HepG2 (cell line): ENCODE measurements around the gene MADCAM1. TPM values are rescaled to one million over a fixed set of nuclear protein-coding genes. Genes with fewer than 3 reads are reported as not detected.

ENCODE experiments used
- AGO2 ChIP-seq: fragments of 200-400 bp; formaldehyde crosslinking; optimal IDR thresholded peaks from 2 replicates; pipeline ENCODE3; 2017; ENCODE audit warnings: mild to moderate bottlenecking, low read depth, low read length, moderate library complexity
- AKAP8 ChIP-seq: sonication (generic); formaldehyde crosslinking; IDR thresholded peaks from 2 replicates; pipeline ENCODE4 v1.5.1; 2020; ENCODE audit warnings: mild to moderate bottlenecking, missing genetic modification reagents
- BORCS8-MEF2B ChIP-seq: sonication (generic); formaldehyde crosslinking; IDR thresholded peaks from 2 replicates; pipeline ENCODE4 v1.8.0; 2022; ENCODE audit warnings: mild to moderate bottlenecking, missing genetic modification reagents
- CEBPG ChIP-seq: IDR thresholded peaks from 2 replicates; pipeline ENCODE4 v1.6.1; 2016
- E2F2 ChIP-seq: sonication (generic); formaldehyde crosslinking; IDR thresholded peaks from 2 replicates; pipeline ENCODE4 v1.4.0; 2020; ENCODE audit warnings: missing genetic modification reagents, borderline replicate concordance
- GTF3A ChIP-seq: sonication (generic); formaldehyde crosslinking; conservative IDR thresholded peaks from 2 replicates; pipeline ENCODE4 v1.4.0; 2020; ENCODE audit warnings: mild to moderate bottlenecking, missing genetic modification reagents
- MXD3 ChIP-seq: IDR thresholded peaks from 2 replicates; pipeline ENCODE4 v1.6.1; 2016; ENCODE audit warnings: mild to moderate bottlenecking, missing biosample characterization, missing genetic modification reagents
- NR2F6 ChIP-seq, 2 experiments: IDR thresholded peaks; 2 replicates each; pipeline ENCODE4 v1.6.1; 2016; ENCODE audit warnings: antibody characterized with exemption in 1 of 2, mild to moderate bottlenecking in 1 of 2
- RCOR2 ChIP-seq: IDR thresholded peaks from 2 replicates; pipeline ENCODE4 v1.6.1; 2016; ENCODE audit warnings: missing biosample characterization, missing genetic modification reagents
- RELA ChIP-seq: sonication (generic); formaldehyde crosslinking; IDR thresholded peaks from 2 replicates; pipeline ENCODE4 v1.4.0; 2020; ENCODE audit warnings: missing genetic modification reagents
- SIX4 ChIP-seq: sonication (generic); formaldehyde crosslinking; IDR thresholded peaks from 2 replicates; pipeline ENCODE4 v1.4.0; 2020; ENCODE audit warnings: missing genetic modification reagents
- SP1 ChIP-seq, 2 experiments: fragments of 450-650 bp in 1 of 2; sonication (generic) in 1 of 2; formaldehyde crosslinking in 1 of 2; IDR thresholded peaks; 2 replicates each; pipeline versions ENCODE4 v1.4.0 to v1.6.1; 2016 to 2020; ENCODE audit warnings: missing genetic modification reagents in 1 of 2
- TAF15 ChIP-seq: fragments of 200-400 bp; formaldehyde crosslinking; IDR thresholded peaks from one replicate; pipeline ENCODE4 v1.6.1; 2018; ENCODE audit warnings: mild to moderate bottlenecking, low read depth, low read length; ENCODE audit not compliant: poor library complexity, severe bottlenecking
- TBX3 ChIP-seq: fragments of 450-650 bp; IDR thresholded peaks from 2 replicates; pipeline ENCODE4 v1.6.1; 2017; ENCODE audit warnings: antibody characterized with exemption, mild to moderate bottlenecking, inconsistent platforms, borderline replicate concordance
- TIGD3 ChIP-seq: sonication (generic); formaldehyde crosslinking; IDR thresholded peaks from 2 replicates; pipeline ENCODE4 v1.5.1; 2020; ENCODE audit warnings: mild to moderate bottlenecking, missing genetic modification reagents, borderline replicate concordance
- ZFP90 ChIP-seq: sonication (generic); formaldehyde crosslinking; IDR thresholded peaks from 2 replicates; pipeline ENCODE4 v1.8.0; 2022; ENCODE audit warnings: missing genetic modification reagents, mild to moderate bottlenecking, inconsistent platforms, borderline replicate concordance
- ZMYM2 ChIP-seq: sonication (generic); formaldehyde crosslinking; IDR thresholded peaks from 2 replicates; pipeline ENCODE4 v1.8.0; 2022; ENCODE audit warnings: mild to moderate bottlenecking, missing genetic modification reagents
- ZNF180 ChIP-seq: sonication (generic); formaldehyde crosslinking; IDR thresholded peaks from 2 replicates; pipeline ENCODE4 v1.4.0; 2020; ENCODE audit warnings: low read depth, missing genetic modification reagents, borderline replicate concordance
- ZNF362 ChIP-seq: sonication (generic); formaldehyde crosslinking; IDR thresholded peaks from 2 replicates; pipeline ENCODE4 v1.4.0; 2020; ENCODE audit warnings: missing genetic modification reagents, mild to moderate bottlenecking, borderline replicate concordance
- ZNF512B ChIP-seq: sonication (generic); formaldehyde crosslinking; IDR thresholded peaks from 2 replicates; pipeline ENCODE4 v1.5.1; 2020; ENCODE audit warnings: missing genetic modification reagents, mild to moderate bottlenecking, borderline replicate concordance
- ZNF570 ChIP-seq: sonication (generic); formaldehyde crosslinking; IDR thresholded peaks from 2 replicates; pipeline ENCODE4 v1.4.0; 2020; ENCODE audit warnings: mild to moderate bottlenecking, missing genetic modification reagents, borderline replicate concordance
- ZNF7 ChIP-seq: IDR thresholded peaks from 2 replicates; pipeline ENCODE4 v1.6.1; 2016; ENCODE audit warnings: missing biosample characterization, missing genetic modification reagents
- ZNF839 ChIP-seq: sonication (generic); formaldehyde crosslinking; IDR thresholded peaks from 2 replicates; pipeline ENCODE4 v1.4.0; 2020; ENCODE audit warnings: missing genetic modification reagents, mild to moderate bottlenecking, borderline replicate concordance
- polyA plus RNA-seq, 8 experiments: library from polyadenylated mRNA; depleted of rRNA in 3 of 8; stranded (reverse) in 7 of 8; unstranded in 1 of 8; fragments of >200 nt; fragmentation: Illumina TruSeq in 4 of 8; extraction: Trizol in 4 of 8; gene quantifications; 2 replicates each; pipeline versions ENCODE4 v1.2.1 to v1.2.3, GENCODE V29; 2011 to 2016; ENCODE audit warnings: low read depth in 4 of 8, missing spikeins in 1 of 8, mixed read lengths in 1 of 8; ENCODE audit not compliant: insufficient read depth in 1 of 8
- total RNA-seq, 5 experiments: library from RNA; depleted of rRNA; stranded (reverse); fragments of >200 nt; fragmentation: Illumina TruSeq; extraction: Trizol; gene quantifications; 2 replicates each; pipeline ENCODE4 v1.2.3, GENCODE V29; 2016; ENCODE audit warnings: low read depth in 1 of 5

Gene MADCAM1
- total and polyA plus RNA-seq, 2 of the 13 experiments (the other 11 are each of a cell fraction or from before 2014, with no cell fraction given): 0.29 to 0.33 TPM

- TF ChIP-seq ZNF7 (CRISPR knock-in tag): no peak
- peak; percentile 55 for TF ChIP-seq AGO2
- TF ChIP-seq TAF15: no peak
- no peak for TF ChIP-seq CEBPG
- TF ChIP-seq ZFP90 (CRISPR knock-in tag): no peak
- TF ChIP-seq ZNF180 (CRISPR knock-in tag): no peak
- TF ChIP-seq ZNF570 (CRISPR knock-in tag): no peak
- TF ChIP-seq TBX3: no peak
- TF ChIP-seq MXD3 (CRISPR knock-in tag): no peak
- TF ChIP-seq ZNF512B (CRISPR knock-in tag): no peak
- TF ChIP-seq SP1 (IDR thresholded peaks at IDR 0.05): no peak
- no peak for TF ChIP-seq SP1 (CRISPR knock-in tag; IDR thresholded peaks at IDR 0.05)
- no peak for TF ChIP-seq TIGD3 (CRISPR knock-in tag)
- no peak for TF ChIP-seq RCOR2 (CRISPR knock-in tag)
- TF ChIP-seq ZNF839 (CRISPR knock-in tag): no peak
- TF ChIP-seq AKAP8 (CRISPR knock-in tag): no peak
- no peak for TF ChIP-seq E2F2 (CRISPR knock-in tag)
- no peak for TF ChIP-seq ZNF362 (CRISPR knock-in tag)
- no peak for TF ChIP-seq NR2F6 (IDR thresholded peaks at IDR 0.05)
- no peak for TF ChIP-seq NR2F6 (CRISPR knock-in tag; IDR thresholded peaks at IDR 0.05)
- TF ChIP-seq BORCS8-MEF2B: no peak
- no peak for TF ChIP-seq GTF3A
- no peak for TF ChIP-seq ZMYM2 (CRISPR knock-in tag)
- no peak for TF ChIP-seq RELA (CRISPR knock-in tag)
- TF ChIP-seq SIX4 (CRISPR knock-in tag): no peak
Measured at GRCh38 chr19:494171-495080, 1.9 kb upstream of the MADCAM1 start (continued).
